Breast epithelium (tissue), 3 donors: Measurements from ENCODE around the gene STOML3.

Experiments
- POLR2AphosphoS5 ChIP-seq, 3 donors: sonication (generic); formaldehyde crosslinking; IDR thresholded peaks; one replicate each; pipeline ENCODE4 v1.6.1; 2017; ENCODE audit warnings: antibody characterized with exemption in 3 of 3
- TF ChIP-seq, protein P1 (sequence below), 3 donors: fragments of 450-650 bp; IDR thresholded peaks; one replicate each; pipeline ENCODE4 v1.5.1; 2016 to 2017; ENCODE audit warnings: antibody characterized with exemption in 3 of 3, mild to moderate bottlenecking in 3 of 3, moderate library complexity in 3 of 3

DNA sequence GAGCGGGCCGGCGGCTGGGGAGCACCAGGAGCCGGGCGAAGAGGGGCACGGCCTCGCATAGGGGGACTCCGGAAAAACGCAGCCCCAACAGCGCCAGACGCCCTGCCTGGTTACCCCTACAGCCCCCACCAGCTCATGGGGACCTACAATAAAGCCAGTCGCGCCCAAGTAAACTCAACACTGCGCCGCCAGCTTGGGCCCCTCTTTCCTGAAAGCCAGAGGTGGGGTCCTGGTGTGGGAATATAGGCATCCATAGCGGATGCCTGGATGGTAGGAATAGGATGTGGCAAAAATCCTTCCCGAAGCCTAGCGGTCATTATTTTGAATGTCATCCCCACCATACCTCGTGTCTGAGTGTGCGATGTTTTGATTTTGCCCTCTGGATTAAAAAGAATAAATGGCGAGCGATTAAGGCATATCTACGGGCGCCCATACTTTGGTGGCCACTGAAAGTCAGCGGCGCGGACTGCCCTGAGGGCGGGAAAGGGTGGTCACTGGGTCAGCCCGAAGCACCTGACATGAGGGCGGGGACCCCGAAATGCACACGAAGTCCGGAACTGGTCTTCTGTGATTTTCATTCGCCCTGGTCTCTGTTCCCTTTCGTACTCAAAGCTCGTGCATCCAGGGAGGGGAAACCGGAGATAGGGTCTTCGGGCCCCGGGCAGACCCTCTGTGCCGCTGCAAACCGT, 47.4 kb upstream of the STOML3 start, which contains the start of the genes NHLRC3 and PROSER1:
- TF ChIP-seq, protein P1, sequence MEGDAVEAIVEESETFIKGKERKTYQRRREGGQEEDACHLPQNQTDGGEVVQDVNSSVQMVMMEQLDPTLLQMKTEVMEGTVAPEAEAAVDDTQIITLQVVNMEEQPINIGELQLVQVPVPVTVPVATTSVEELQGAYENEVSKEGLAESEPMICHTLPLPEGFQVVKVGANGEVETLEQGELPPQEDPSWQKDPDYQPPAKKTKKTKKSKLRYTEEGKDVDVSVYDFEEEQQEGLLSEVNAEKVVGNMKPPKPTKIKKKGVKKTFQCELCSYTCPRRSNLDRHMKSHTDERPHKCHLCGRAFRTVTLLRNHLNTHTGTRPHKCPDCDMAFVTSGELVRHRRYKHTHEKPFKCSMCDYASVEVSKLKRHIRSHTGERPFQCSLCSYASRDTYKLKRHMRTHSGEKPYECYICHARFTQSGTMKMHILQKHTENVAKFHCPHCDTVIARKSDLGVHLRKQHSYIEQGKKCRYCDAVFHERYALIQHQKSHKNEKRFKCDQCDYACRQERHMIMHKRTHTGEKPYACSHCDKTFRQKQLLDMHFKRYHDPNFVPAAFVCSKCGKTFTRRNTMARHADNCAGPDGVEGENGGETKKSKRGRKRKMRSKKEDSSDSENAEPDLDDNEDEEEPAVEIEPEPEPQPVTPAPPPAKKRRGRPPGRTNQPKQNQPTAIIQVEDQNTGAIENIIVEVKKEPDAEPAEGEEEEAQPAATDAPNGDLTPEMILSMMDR (IDR thresholded peaks at IDR 0.05), result peak in 1 of 3 donors; percentile 20
- TF ChIP-seq POLR2AphosphoS5 (IDR thresholded peaks at IDR 0.05), result peak; percentile 65 to 75 (median 74)
